H1 (cell line): ENCODE measurements around the gene HSPA1A. TPM values are rescaled to one million over a fixed set of nuclear protein-coding genes. Genes with fewer than 3 reads are reported as not detected.

Experiments used
- CTCF ChIA-PET: fragments of 300-600 bp; sonication (Branson Sonifier 250); formaldehyde crosslinking; loops from one replicate; lab custom pipeline; 2021; ENCODE audit not compliant: partially characterized antibody; lab: Charles Lee
- POLR2A ChIA-PET: fragments of 300-600 bp; sonication (Branson Sonifier 250); formaldehyde crosslinking; loops from one replicate; lab custom pipeline; 2021; ENCODE audit warnings: inconsistent platforms; ENCODE audit not compliant: partially characterized antibody; lab: Charles Lee
- DNase-seq, 2 experiments: peaks; one replicate each; pipeline versions ENCODE4 v3.0.0 to v3.0.0-alpha.2; 2010 to 2022; ENCODE audit warnings: low spot score in 2 of 2, low read depth in 1 of 2, mixed read lengths in 1 of 2
- FAIRE-seq: peaks from 2 replicates; lab custom pipeline; 2011; peaks lifted over from hg19 to GRCh38; lab: Jason Lieb, UNC
- H2AFZ ChIP-seq: 2 replicates; pipeline ENCODE4 v1.8.1; 2012; ENCODE audit warnings: low read length, inconsistent platforms
- H2AK5ac ChIP-seq: 2 replicates; pipeline ENCODE4 v1.6.1; 2013; ENCODE audit warnings: low read depth, low read length
- H2BK120ac ChIP-seq: replicated peaks from 2 replicates; pipeline ENCODE3; 2013; ENCODE audit warnings: low read depth, low read length, inconsistent platforms
- H2BK12ac ChIP-seq: 2 replicates; pipeline ENCODE4 v1.6.1; 2013; ENCODE audit warnings: low read depth, low read length
- H2BK15ac ChIP-seq: 2 replicates; pipeline ENCODE4 v1.6.1; 2013; ENCODE audit warnings: low read length
- H2BK20ac ChIP-seq: 2 replicates; pipeline ENCODE4 v1.6.1; 2013; ENCODE audit warnings: low read length
- H2BK5ac ChIP-seq: 2 replicates; pipeline ENCODE4 v1.6.1; 2013; ENCODE audit warnings: low read depth, low read length
- H3K14ac ChIP-seq: 2 replicates; pipeline ENCODE4 v1.6.1; 2013; ENCODE audit warnings: inconsistent platforms; ENCODE audit not compliant: insufficient read length
- H3K18ac ChIP-seq: 2 replicates; pipeline ENCODE4 v1.6.1; 2013; ENCODE audit warnings: low read length; ENCODE audit errors: extremely low read depth
- H3K23ac ChIP-seq: 2 replicates; pipeline ENCODE4 v1.6.1; 2013; ENCODE audit warnings: inconsistent platforms; ENCODE audit not compliant: insufficient read length
- H3K23me2 ChIP-seq: 2 replicates; pipeline ENCODE4 v1.6.1; 2013; ENCODE audit warnings: low read depth, low read length
- H3K27ac ChIP-seq: 2 replicates; pipeline ENCODE4 v1.6.1; 2011; ENCODE audit warnings: low read depth, low read length, inconsistent platforms
- H3K27me3 ChIP-seq, 4 experiments: replicated peaks in 1 of 4; 1 replicate in 1 of 4; 2 replicates in 3 of 4; pipeline versions ENCODE4 v1.6.1 to v1.8.1; 2011 to 2013; ENCODE audit warnings: low read length in 3 of 4, mild to moderate bottlenecking in 3 of 4, inconsistent platforms in 2 of 4, mixed read lengths in 2 of 4, moderate library complexity in 1 of 4; ENCODE audit not compliant: control insufficient read depth in 3 of 4, insufficient read depth in 3 of 4; ENCODE audit errors: extremely low read depth in 1 of 4
- H3K36me3 ChIP-seq, 4 experiments: 2 replicates each; pipeline versions ENCODE4 v1.6.1 to v1.8.1; 2011 to 2013; ENCODE audit warnings: mild to moderate bottlenecking in 4 of 4, low read length in 3 of 4, moderate library complexity in 2 of 4, control low read depth in 1 of 4, inconsistent platforms in 1 of 4; ENCODE audit not compliant: insufficient read depth in 4 of 4, control insufficient read depth in 2 of 4
- H3K4ac ChIP-seq: replicated peaks from 2 replicates; pipeline ENCODE3; 2013; ENCODE audit warnings: low read length, low read depth, mixed read lengths, inconsistent platforms; ENCODE audit not compliant: insufficient read length
- H3K4me1 ChIP-seq, 4 experiments: replicated peaks in 1 of 4; 1 replicate in 1 of 4; 2 replicates in 3 of 4; pipeline versions ENCODE4 v1.6.1 to v1.8.1; 2011 to 2013; ENCODE audit warnings: low read length in 3 of 4, inconsistent platforms in 2 of 4, mixed read lengths in 1 of 4; ENCODE audit not compliant: insufficient read depth in 4 of 4, control insufficient read depth in 3 of 4
- H3K4me2 ChIP-seq, 2 experiments: 2 replicates each; pipeline versions ENCODE4 v1.6.1 to v1.8.1; 2011 to 2013; ENCODE audit warnings: low read depth in 2 of 2, low read length in 2 of 2, control low read depth in 1 of 2, inconsistent platforms in 1 of 2, mild to moderate bottlenecking in 1 of 2; ENCODE audit not compliant: insufficient read depth in 1 of 2
- H3K4me3 ChIP-seq, 4 experiments: fragments of 200-600, 300-600 bp in 1 of 4; sonication (generic), shearing (Covaris generic), sonication (Bioruptor Twin) in 1 of 4; 2 replicates each; pipeline versions ENCODE4 v1.5.1 to v1.8.1; 2011 to 2016; ENCODE audit warnings: low read length in 4 of 4, low read depth in 3 of 4, control low read depth in 2 of 4, inconsistent platforms in 2 of 4, mild to moderate bottlenecking in 2 of 4, mixed read lengths in 1 of 4, moderate library complexity in 1 of 4; ENCODE audit not compliant: insufficient read depth in 2 of 4; ENCODE audit errors: extremely low read depth in 1 of 4
- H3K56ac ChIP-seq: replicated peaks from 2 replicates; pipeline ENCODE3; 2013; ENCODE audit warnings: low read depth, mild to moderate bottlenecking, mixed read lengths, low read length, inconsistent platforms; ENCODE audit not compliant: insufficient read length
- H3K79me1 ChIP-seq: 2 replicates; pipeline ENCODE4 v1.6.1; 2013; ENCODE audit warnings: low read depth, low read length, control low read depth
- H3K79me2 ChIP-seq, 2 experiments: 2 replicates each; pipeline versions ENCODE4 v1.6.1 to v1.8.1; 2012 to 2013; ENCODE audit warnings: low read length in 2 of 2, mild to moderate bottlenecking in 2 of 2, inconsistent platforms in 1 of 2; ENCODE audit not compliant: insufficient read depth in 2 of 2, control insufficient read depth in 1 of 2
- H3K9ac ChIP-seq, 4 experiments: replicated peaks in 1 of 4; 1 replicate in 1 of 4; 2 replicates in 3 of 4; pipeline versions ENCODE4 v1.6.1 to v1.8.1; 2011 to 2013; ENCODE audit warnings: low read depth in 3 of 4, low read length in 3 of 4, control low read depth in 2 of 4, mild to moderate bottlenecking in 2 of 4, moderate library complexity in 2 of 4, inconsistent platforms in 1 of 4; ENCODE audit errors: extremely low read depth in 1 of 4
- H3K9me3 ChIP-seq, 2 experiments: 2 replicates each; pipeline versions ENCODE4 v1.6.1 to v1.8.1; 2012 to 2013; ENCODE audit warnings: mild to moderate bottlenecking in 2 of 2, moderate library complexity in 2 of 2, control low read depth in 1 of 2, inconsistent platforms in 1 of 2, low read depth in 1 of 2, low read length in 1 of 2, mixed read lengths in 1 of 2; ENCODE audit not compliant: insufficient read depth in 2 of 2
- H4K20me1 ChIP-seq, 2 experiments: replicated peaks in 1 of 2; 2 replicates each; pipeline versions ENCODE3 to v1.8.1; 2011 to 2013; ENCODE audit warnings: inconsistent platforms in 2 of 2, low read length in 2 of 2, mild to moderate bottlenecking in 1 of 2; ENCODE audit not compliant: insufficient read depth in 2 of 2, control insufficient read depth in 1 of 2
- H4K5ac ChIP-seq: 2 replicates; pipeline ENCODE4 v1.6.1; 2013; ENCODE audit warnings: low read length, low read depth, mixed read lengths, inconsistent platforms; ENCODE audit not compliant: insufficient read length
- H4K8ac ChIP-seq: 2 replicates; pipeline ENCODE4 v1.8.0; 2013; ENCODE audit warnings: mild to moderate bottlenecking, moderate library complexity, low read length, inconsistent platforms; ENCODE audit not compliant: insufficient read depth; ENCODE audit errors: extremely low read depth
- H4K91ac ChIP-seq: replicated peaks from 2 replicates; pipeline ENCODE3; 2013; ENCODE audit warnings: low read length, mixed read lengths, inconsistent platforms; ENCODE audit not compliant: insufficient read length
- EZH2 ChIP-seq: fragments of 200-600 bp; sonication (generic); IDR thresholded peaks from 2 replicates; pipeline ENCODE4 v1.7.1; 2012; ENCODE audit warnings: low read depth, mild to moderate bottlenecking, moderate library complexity, low read length, inconsistent platforms; ENCODE audit not compliant: severe bottlenecking
- JUN ChIP-seq: IDR thresholded peaks from 2 replicates; pipeline ENCODE4 v1.6.1; 2011; ENCODE audit warnings: low read depth, mild to moderate bottlenecking, improper control_type of control experiment, low read length
- KDM5A ChIP-seq: fragments of 200-600 bp; IDR thresholded peaks from 2 replicates; pipeline ENCODE4 v1.7.1; 2012; ENCODE audit warnings: mild to moderate bottlenecking, low read length, inconsistent platforms, mixed read lengths
- MAFK ChIP-seq: IDR thresholded peaks from 2 replicates; pipeline ENCODE4 v1.6.1; 2012; ENCODE audit warnings: low read depth, mild to moderate bottlenecking, improper control_type of control experiment, low read length
- TAF1 ChIP-seq: IDR thresholded peaks from 2 replicates; pipeline ENCODE4 v1.6.1; 2011; ENCODE audit warnings: mild to moderate bottlenecking, low read depth, low read length
- ZNF274 ChIP-seq: IDR thresholded peaks from 2 replicates; pipeline ENCODE4 v1.7.0; 2012; ENCODE audit warnings: low read length, borderline replicate concordance; ENCODE audit errors: extremely low read depth
- WGBS, 2 experiments: shearing (Covaris generic) in 1 of 2; methylation state at CpG; one replicate each; pipeline versions ENCODE4 v1.1.6 to v1.1.7; 2013 to 2015; ENCODE audit warnings: low lambda C conversion rate in 2 of 2, mixed read lengths in 2 of 2, inconsistent platforms in 1 of 2, low coverage in 1 of 2, missing lambda C conversion rate in 1 of 2; ENCODE audit not compliant: insufficient replicate concordance in 2 of 2, insufficient coverage in 1 of 2, insufficient read length in 1 of 2; ENCODE audit errors: extremely low coverage in 1 of 2, missing lambda C conversion rate in 1 of 2; 5-methylcytosine and 5-hydroxymethylcytosine counted together
- polyA plus RNA-seq, 7 experiments: library from polyadenylated mRNA; depleted of rRNA in 3 of 7; stranded (reverse) in 5 of 7; unstranded in 2 of 7; fragments of >200 nt in 5 of 7; fragments of 200-250 nt in 2 of 7; gene quantifications; 1 replicate in 5 of 7; 2 replicates in 1 of 7; 4 replicates in 1 of 7; pipeline versions ENCODE4 v1.2.1 to v1.2.3, GENCODE V29; 2011 to 2013; ENCODE audit warnings: missing spikeins in 2 of 7, mixed read lengths in 2 of 7
- total RNA-seq: library from RNA; stranded (reverse); fragmentation: NEBNext Ultra II Directional; extraction: Animal tissue kit (Norgen Biotek cat#: 25700); gene quantifications from 2 replicates; pipeline ENCODE4 v1.2.1, GENCODE V29; 2021
- TF ChIP-seq, protein P1 (sequence below): IDR thresholded peaks from 2 replicates; pipeline ENCODE4 v1.6.1; 2011; ENCODE audit warnings: low read length, improper control_type of control experiment
- TF ChIP-seq, protein P2 (sequence below), 3 experiments: IDR thresholded peaks; 1 replicate in 2 of 3; 2 replicates in 1 of 3; pipeline versions ENCODE4 v1.5.1 to v1.6.1; 2011; ENCODE audit warnings: low read length in 3 of 3, mild to moderate bottlenecking in 3 of 3, inconsistent platforms in 2 of 3, low read depth in 1 of 3, moderate library complexity in 1 of 3; ENCODE audit not compliant: insufficient read depth in 1 of 3; ENCODE audit errors: control extremely low read depth in 1 of 3

Gene HSPA1A
- total and polyA plus RNA-seq, 2 of the 8 experiments (the other 6 are each of a cell fraction or from before 2014, with no cell fraction given) = 40.7 to 54.0 TPM

DNA sequence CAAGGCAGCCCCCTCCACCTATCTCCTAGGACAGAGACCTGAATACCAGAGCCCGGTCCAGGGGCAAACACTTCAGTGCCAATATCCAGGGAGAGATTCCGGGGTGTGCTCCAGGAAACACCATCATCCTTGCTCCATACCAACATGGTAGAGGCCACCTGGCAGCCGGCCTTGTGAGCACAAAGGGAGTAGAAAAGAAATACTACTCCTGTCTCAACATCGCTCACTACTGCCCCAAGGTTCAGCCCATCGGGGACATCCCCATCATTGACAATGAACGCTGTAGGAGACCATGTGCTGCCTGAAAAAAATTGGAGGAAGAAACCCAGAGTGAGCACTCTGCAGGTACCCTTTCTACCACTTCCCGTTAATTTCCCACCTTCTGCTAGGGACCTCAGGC is 45.8 kb downstream of the HSPA1A start:
- Histone ChIP-seq H4K91ac (no peak overlapping the region), H3K79me1 (0 out of 2 replicates have a peak, but pooled peaks cover 2% of the 10 kb centered on the region), H3K9me3 (no peaks in the 10 kb centered on the region), H3K18ac (no peak overlapping the region), H3K23me2 (peaks cover 8% of the 10 kb centered on the region; the same call in 1 of the 2 replicates), H4K5ac (no peak overlapping the region), H3K27ac (no peak overlapping the region), H3K56ac (no peak overlapping the region), H2AK5ac (no peak overlapping the region), H2BK12ac (no peak overlapping the region), H2AFZ (no peak overlapping the region), H4K8ac (no peak overlapping the region), H3K4ac (no peak overlapping the region), H3K4me2 (no peak overlapping the region; a peak in 1 of 4 replicates), H3K79me2 (no peaks in the 10 kb centered on the region), H2BK15ac (no peak overlapping the region), H3K27me3 (0 out of 7 replicates have a peak, but pooled peaks cover 0 to 3% (median 0%) of the 10 kb centered on the region in 4 experiments), H2BK5ac (no peak overlapping the region), H3K4me1 (peaks cover 0 to 12% (median 0%) of the 10 kb centered on the region in 4 experiments; a peak in 4 of 7 replicates), H3K4me3 (no peak overlapping the region), H3K14ac (no peak overlapping the region), H3K36me3 (peaks cover 0 to 17% (median 3%) of the 10 kb centered on the region in 4 experiments; a peak in 5 of 8 replicates), H2BK120ac (no peak overlapping the region), H3K23ac (no peak overlapping the region), H3K9ac (no peak overlapping the region), H2BK20ac (no peak overlapping the region), H4K20me1 (no peaks in the 10 kb centered on the region)
- 92% methylated on average over 7 of the region's 7 CpGs; no CpG with 5 or more reads in 1 of the 2 experiments for WGBS, 2 experiments
- FAIRE-seq = no peak
- POLR2A ChIA-PET = interaction anchor here (0.6 to 6.5 kb wide), 4 partner anchors 16 to 26 kb away, joined by 3 to 93 read pairs (median 8); no protein-coding TSS in a partner anchor
- CTCF ChIA-PET = interaction anchor here (1.5 kb wide), 1 partner anchor 88 kb away, joined by 3 read pairs; no protein-coding TSS in a partner anchor
- no peak for DNase-seq
- TF ChIP-seq, protein P1, sequence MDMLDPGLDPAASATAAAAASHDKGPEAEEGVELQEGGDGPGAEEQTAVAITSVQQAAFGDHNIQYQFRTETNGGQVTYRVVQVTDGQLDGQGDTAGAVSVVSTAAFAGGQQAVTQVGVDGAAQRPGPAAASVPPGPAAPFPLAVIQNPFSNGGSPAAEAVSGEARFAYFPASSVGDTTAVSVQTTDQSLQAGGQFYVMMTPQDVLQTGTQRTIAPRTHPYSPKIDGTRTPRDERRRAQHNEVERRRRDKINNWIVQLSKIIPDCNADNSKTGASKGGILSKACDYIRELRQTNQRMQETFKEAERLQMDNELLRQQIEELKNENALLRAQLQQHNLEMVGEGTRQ = no peak
- TF ChIP-seq MAFK (no peak), TAF1 (no peak), ZNF274 (no peak), EZH2 (no peak), KDM5A (no peak), JUN (no peak)
- TF ChIP-seq, protein P2, sequence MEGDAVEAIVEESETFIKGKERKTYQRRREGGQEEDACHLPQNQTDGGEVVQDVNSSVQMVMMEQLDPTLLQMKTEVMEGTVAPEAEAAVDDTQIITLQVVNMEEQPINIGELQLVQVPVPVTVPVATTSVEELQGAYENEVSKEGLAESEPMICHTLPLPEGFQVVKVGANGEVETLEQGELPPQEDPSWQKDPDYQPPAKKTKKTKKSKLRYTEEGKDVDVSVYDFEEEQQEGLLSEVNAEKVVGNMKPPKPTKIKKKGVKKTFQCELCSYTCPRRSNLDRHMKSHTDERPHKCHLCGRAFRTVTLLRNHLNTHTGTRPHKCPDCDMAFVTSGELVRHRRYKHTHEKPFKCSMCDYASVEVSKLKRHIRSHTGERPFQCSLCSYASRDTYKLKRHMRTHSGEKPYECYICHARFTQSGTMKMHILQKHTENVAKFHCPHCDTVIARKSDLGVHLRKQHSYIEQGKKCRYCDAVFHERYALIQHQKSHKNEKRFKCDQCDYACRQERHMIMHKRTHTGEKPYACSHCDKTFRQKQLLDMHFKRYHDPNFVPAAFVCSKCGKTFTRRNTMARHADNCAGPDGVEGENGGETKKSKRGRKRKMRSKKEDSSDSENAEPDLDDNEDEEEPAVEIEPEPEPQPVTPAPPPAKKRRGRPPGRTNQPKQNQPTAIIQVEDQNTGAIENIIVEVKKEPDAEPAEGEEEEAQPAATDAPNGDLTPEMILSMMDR (IDR thresholded peaks at IDR 0.05; ENCODE audit: control extremely low read depth in 1 of 3, insufficient read depth in 1 of 3, low read depth in 1 of 3, low read length in 3 of 3) = no peak
